BE2C (cell line): ENCODE data around the gene KLF5.

Experiments used
- DNase-seq: peaks from one replicate; pipeline ENCODE4 v3.0.0-alpha.2; 2020
- H3K27me3 ChIP-seq: fragments of 250-450 bp; sonication (Bioruptor Pico); 2 replicates; pipeline ENCODE4 v1.5.1; 2020; ENCODE audit warnings: mild to moderate bottlenecking
- H3K36me3 ChIP-seq: fragments of 250-450 bp; sonication (Bioruptor Pico); 2 replicates; pipeline ENCODE4 v1.5.1; 2020; ENCODE audit warnings: mild to moderate bottlenecking
- H3K4me1 ChIP-seq: fragments of 250-450 bp; sonication (Bioruptor Pico); 2 replicates; pipeline ENCODE4 v1.5.1; 2020
- H3K4me3 ChIP-seq: 2 replicates; pipeline ENCODE4 v1.5.1; 2011; ENCODE audit warnings: low read depth, low read length
- H3K9me3 ChIP-seq: fragments of 250-450 bp; sonication (Bioruptor Pico); 2 replicates; pipeline ENCODE4 v1.5.1; 2020
- CTCF ChIP-seq: IDR thresholded peaks from 2 replicates; pipeline ENCODE4 v1.5.1; 2012; ENCODE audit warnings: mild to moderate bottlenecking, low read depth, low read length

Gene KLF5

GRCh38 chr13:73109969-73110368 is 51.2 kb downstream of the KLF5 start:
- no peaks in the 10 kb centered on the region for H3K9me3 ChIP-seq
- no peaks in the 10 kb centered on the region for H3K27me3 ChIP-seq
- DNase-seq = no peak
- H3K36me3 ChIP-seq = no peaks in the 10 kb centered on the region
- no peaks in the 10 kb centered on the region for H3K4me1 ChIP-seq
- no peak overlapping the region for H3K4me3 ChIP-seq
- TF ChIP-seq CTCF = no peak

GRCh38 chr13:73110814-73111213 is 52.0 kb downstream of the KLF5 start:
- no peak for TF ChIP-seq CTCF
- H3K9me3 ChIP-seq = no peaks in the 10 kb centered on the region
- no peak for DNase-seq
- H3K36me3 ChIP-seq = no peaks in the 10 kb centered on the region
- H3K27me3 ChIP-seq = no peaks in the 10 kb centered on the region
- H3K4me1 ChIP-seq = no peaks in the 10 kb centered on the region
- no peak overlapping the region for H3K4me3 ChIP-seq

- TF ChIP-seq CTCF = no peak
- DNase-seq = no peak
Observed at GRCh38 chr13:73111331-73111730, 52.5 kb downstream of the KLF5 start.

GRCh38 chr13:73119612-73120011 is 60.8 kb downstream of the KLF5 start:
- Histone ChIP-seq H3K36me3 (no peaks in the 10 kb centered on the region), H3K4me3 (no peak overlapping the region), H3K4me1 (no peaks in the 10 kb centered on the region), H3K27me3 (no peaks in the 10 kb centered on the region), H3K9me3 (no peaks in the 10 kb centered on the region)
- TF ChIP-seq CTCF = no peak
- DNase-seq = no peak

More at GRCh38 chr13:73111331-73111730, 52.5 kb downstream of the KLF5 start:
- no peaks in the 10 kb centered on the region for H3K36me3 ChIP-seq
- no peak overlapping the region for H3K4me3 ChIP-seq
- no peaks in the 10 kb centered on the region for H3K27me3 ChIP-seq
- H3K9me3 ChIP-seq = no peaks in the 10 kb centered on the region
- no peaks in the 10 kb centered on the region for H3K4me1 ChIP-seq
